GM12864 (cell line): ENCODE data around the gene CNOT1.
A peak's percentile ranks its signal among the peaks of the same experiment; 100 is the strongest.

Experiments
- DNase-seq: peaks from one replicate; pipeline ENCODE4 v3.0.0-alpha.2; 2011; ENCODE audit warnings: low read depth
- H3K4me3 ChIP-seq: 2 replicates; pipeline ENCODE4 v1.5.1; 2011; ENCODE audit warnings: mild to moderate bottlenecking, low read depth, low read length, control low read depth
- CTCF ChIP-seq: IDR thresholded peaks from 2 replicates; pipeline ENCODE4 v1.5.1; 2011; ENCODE audit warnings: low read depth, mild to moderate bottlenecking, moderate library complexity, low read length, control low read depth, inconsistent platforms; ENCODE audit errors: missing control alignments

Gene CNOT1

DNA sequence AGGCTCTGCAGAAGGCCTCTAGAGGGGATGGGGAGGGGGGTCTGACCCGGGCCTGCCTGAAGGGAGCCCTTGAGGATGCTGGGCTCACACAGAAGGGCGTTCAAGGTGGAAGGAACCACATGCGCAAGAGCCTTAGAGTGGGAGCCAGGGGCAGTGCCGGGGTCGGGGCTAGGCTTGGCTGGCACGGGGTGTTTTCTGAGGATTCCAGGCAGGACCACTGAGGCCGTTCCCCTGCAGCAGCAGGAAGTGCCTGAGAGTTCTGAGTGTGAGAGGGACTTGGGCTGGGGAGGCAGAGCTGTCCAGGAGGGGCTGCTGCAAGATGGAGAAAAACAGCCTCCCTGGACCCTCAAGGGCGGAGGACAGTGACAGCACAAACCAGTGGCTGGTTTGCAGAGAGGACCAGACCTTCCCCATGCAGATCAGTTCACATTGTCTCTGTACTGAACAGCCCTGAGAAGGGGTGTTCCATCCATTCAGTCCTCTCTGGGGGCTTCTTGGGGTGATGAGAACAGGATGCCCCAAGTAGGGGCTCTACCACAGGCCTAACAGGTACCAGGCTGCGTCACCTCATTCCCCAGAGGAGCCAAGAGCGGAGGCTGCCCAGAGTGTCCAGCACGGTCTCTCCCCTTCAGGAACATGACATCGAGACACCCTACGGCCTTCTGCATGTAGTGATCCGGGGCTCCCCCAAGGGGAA lies 126.3 kb downstream of the CNOT1 start:
- no peak for TF ChIP-seq CTCF
- no peak for DNase-seq
- no peak overlapping the region for H3K4me3 ChIP-seq

DNA sequence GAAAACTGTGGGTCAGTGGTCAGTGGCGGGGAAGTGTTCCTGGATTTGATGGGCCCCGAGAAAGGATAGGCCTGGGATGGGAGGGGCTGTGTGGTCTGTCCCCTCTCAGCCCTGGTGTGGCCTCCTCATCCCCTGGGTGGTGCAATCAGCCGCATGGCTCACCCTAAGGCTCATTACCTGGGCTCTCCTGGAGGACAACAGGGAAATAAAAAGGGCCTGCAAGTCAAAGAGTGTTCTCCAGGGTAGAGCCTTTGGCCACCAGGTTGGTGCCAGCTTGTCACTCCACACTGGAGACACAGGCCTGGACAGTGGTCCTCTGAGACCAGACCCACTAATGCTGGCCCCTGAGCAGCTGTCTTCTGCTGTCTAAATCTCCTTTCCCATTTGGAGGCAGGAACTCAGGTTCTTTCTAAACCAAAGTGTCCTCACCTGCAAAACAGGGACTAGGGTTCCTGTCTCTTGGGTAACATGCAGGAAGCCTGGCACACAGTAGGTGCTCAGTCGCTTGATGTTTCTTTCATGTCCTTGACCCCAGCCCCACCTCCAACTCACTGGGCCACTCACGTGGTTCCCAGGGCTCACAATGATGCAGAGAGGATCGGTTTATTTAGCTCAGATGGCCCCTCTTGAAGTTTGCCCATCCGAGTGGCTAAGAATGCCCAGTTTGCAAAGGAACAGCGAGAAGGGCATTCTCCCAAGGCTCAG lies 127.3 kb downstream of the CNOT1 start:
- no peak for TF ChIP-seq CTCF
- no peak for DNase-seq

DNA sequence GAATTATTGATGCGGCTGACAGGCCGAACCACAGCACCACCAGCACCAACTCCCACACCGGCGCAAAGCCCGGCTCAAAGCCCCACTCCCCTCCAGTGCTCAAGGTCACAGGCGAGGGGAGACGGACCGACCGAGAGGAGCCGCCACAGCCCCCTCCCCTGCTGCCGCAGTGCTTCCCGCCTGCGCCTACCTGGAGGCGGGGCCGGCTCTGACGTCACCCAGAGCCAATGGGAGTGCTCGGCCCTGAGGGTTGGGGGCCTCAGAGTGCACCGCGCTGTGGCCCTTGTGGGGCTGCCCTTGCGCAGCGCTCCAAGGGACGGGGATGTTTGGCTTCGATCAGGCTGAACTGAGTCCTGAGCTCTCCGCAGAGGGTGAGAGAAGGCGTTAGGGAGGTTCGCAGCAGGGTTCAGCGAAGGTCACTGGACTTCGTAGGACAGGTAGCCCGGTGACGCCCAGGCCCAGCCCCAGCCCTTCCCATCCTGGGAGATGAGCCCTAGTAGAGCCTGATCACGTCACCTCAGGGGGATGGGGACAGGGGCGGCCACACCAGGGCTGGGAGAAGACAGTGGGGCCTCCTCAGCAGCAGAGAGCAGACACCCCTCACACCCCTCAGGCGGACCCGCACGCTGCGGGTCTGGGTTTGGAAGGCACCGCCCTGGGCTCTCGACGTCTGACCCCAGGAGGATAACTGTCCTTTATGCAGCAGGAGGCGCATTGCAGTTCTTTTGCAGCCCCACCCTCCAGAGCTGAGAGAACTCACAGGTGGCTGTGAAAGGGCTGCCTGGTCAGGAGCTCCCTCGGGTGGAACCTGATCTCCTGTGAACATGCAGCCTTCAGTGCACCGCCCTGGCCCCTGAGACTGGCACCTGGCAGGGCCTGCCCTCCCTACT lies 128.1 kb downstream of the CNOT1 start:
- DNase-seq = no peak
- H3K4me3 ChIP-seq = peak overlapping the region; percentile 5; the same call in 1 of the 2 replicates
- TF ChIP-seq CTCF = no peak

More for the DNA sequence above, 127.3 kb downstream of the CNOT1 start:
- no peak overlapping the region for H3K4me3 ChIP-seq

DNA sequence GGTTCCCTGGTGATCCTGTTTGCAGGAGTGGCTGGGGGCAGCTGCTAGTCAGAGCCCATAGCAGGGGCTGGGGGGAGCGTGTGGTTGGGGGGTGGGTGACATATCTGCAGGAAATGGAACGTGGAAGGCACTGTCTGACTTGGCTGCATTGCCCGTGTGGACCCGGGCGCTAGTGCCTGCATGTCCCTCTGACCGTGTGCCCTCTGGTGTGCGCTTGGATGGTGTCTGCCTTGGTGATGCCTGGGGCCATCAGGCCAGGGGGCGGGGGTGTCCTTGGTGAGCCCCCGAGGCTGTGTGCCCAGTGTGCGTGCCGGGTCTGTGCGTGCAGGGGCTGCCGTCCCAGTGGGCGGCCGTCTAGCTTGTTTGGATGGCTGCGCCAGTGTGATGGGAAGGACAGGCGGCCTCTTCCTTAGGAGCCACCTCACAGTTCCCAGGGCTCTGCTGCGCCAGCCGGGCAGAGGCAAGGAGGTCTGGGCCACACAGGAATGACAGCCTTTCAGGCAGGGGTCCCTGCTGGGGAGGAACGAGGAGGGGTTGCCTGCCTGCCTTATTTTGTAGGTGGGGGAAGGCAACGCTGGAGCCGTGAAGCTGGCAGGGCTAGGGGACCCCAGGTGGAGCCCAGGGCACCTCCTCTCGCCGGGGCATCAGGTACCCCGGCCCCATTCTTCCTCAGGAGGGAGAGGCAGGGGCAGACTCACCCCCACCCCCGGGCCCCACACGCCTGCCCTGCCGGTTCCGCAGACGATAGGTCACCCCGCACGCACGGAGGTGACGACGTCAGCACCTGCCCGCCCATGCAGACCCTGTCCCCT lies 129.0 kb downstream of the CNOT1 start:
- no peak for TF ChIP-seq CTCF
- peak overlapping the region; percentile 35 for H3K4me3 ChIP-seq
- DNase-seq = no peak

DNA sequence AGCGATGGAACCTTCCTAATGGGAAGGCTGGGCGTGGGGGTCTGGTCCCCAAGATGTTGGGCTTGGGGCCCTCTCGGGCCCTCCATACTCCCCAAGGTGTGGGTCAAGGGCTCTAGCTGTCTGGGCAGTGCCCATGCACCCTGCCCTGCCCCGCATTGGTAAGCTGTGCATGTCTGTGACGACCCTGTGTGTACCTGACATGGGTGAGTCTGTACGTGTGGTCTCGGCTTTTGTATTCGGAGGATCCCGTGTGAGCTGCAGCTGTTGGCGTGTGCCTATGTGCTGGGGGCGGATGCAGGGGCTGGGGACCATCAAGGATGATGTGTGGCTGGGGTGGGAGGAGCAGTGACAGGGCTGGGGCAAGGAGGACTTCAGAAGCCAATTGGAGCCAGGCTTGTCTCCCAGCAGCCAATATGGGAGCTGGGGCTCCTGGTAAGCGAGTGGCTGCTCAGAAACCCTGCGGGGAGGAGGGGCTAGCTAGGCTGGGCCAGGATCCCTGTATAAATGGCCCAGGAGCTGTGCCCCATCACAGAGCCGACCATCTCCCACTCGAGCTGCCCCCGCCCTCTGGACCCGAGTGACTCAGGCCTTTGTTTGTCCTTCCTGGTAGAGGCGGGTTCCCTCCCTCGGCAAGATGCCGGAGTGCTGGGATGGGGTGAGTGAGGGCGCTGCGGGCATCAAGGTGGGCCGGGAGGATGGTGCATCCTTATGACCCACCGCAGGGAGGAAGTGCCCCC lies 129.8 kb downstream of the CNOT1 start, which contains the start of gene NDRG4:
NDRG4 (plus strand) TSS at position 529 of the 737 bp plus-strand sequence; CDS start at position 635, 106 bp downstream.
- no peak for TF ChIP-seq CTCF
- peak; percentile 43 for DNase-seq
- H3K4me3 ChIP-seq = peak within 1 kb of the TSS; percentile 35
